ENCODE data around the gene IL23R. TPM values are rescaled to one million over a fixed set of nuclear protein-coding genes. Genes with fewer than 3 reads are reported as not detected.

The IL23R gene
- total RNA-seq, 4 donors from 2014 or later: not detected

GRCh38 chr1:67126111-67126746, 40.0 kb upstream of the IL23R start:
- Histone ChIP-seq H3K36me3 (no peaks in the 10 kb centered on the region), H3K4me3 (replicated peaks in 1 of 3) (no peak overlapping the region), H3K4me1 (no peaks in the 10 kb centered on the region), H3K9me3 (no peaks in the 10 kb centered on the region), H3K27ac (no peak overlapping the region), H3K27me3 (no peaks in the 10 kb centered on the region)
- 74% methylated on average over 5 of the region's 5 CpGs for WGBS, 2 donors
- intact Hi-C loops (cut with DNase I): no loop called here
- no peak for TF ChIP-seq POLR2A (IDR thresholded peaks at IDR 0.05)
- TF ChIP-seq, protein P1, sequence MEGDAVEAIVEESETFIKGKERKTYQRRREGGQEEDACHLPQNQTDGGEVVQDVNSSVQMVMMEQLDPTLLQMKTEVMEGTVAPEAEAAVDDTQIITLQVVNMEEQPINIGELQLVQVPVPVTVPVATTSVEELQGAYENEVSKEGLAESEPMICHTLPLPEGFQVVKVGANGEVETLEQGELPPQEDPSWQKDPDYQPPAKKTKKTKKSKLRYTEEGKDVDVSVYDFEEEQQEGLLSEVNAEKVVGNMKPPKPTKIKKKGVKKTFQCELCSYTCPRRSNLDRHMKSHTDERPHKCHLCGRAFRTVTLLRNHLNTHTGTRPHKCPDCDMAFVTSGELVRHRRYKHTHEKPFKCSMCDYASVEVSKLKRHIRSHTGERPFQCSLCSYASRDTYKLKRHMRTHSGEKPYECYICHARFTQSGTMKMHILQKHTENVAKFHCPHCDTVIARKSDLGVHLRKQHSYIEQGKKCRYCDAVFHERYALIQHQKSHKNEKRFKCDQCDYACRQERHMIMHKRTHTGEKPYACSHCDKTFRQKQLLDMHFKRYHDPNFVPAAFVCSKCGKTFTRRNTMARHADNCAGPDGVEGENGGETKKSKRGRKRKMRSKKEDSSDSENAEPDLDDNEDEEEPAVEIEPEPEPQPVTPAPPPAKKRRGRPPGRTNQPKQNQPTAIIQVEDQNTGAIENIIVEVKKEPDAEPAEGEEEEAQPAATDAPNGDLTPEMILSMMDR (IDR thresholded peaks at IDR 0.05): no peak
- DNase-seq: no peak

DNA sequence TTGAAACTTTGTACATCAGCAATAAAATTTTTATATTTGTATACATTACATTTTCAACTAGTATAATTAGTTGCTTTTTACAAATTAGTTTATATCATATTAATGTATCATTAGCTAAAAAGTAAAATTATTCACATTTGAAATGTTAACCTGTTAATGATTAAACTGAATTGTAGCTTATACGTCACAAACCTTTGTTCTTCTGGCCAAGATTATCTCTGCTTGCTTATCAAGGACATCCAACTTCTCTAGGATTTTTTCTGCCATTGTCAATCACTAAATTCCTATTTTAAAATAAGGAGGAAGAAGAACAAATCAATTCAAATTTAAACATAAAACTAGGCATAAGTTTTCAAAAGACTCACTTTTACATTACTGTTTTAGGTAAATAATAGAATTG, 39.3 kb upstream of the IL23R start:
- Histone ChIP-seq H3K9me3 (no peaks in the 10 kb centered on the region), H3K4me1 (no peaks in the 10 kb centered on the region), H3K36me3 (no peaks in the 10 kb centered on the region), H3K4me3 (replicated peaks in 1 of 3) (no peak overlapping the region), H3K27ac (no peak overlapping the region), H3K27me3 (no peaks in the 10 kb centered on the region)
- intact Hi-C loops (cut with DNase I): no loop called here
- no peak for DNase-seq
- TF ChIP-seq POLR2A (IDR thresholded peaks at IDR 0.05): no peak
- TF ChIP-seq, protein P1 (IDR thresholded peaks at IDR 0.05): no peak
- 91 to 95% methylated on average over 1 of the region's 1 CpG for WGBS, 2 donors

- TF ChIP-seq, protein P1 (IDR thresholded peaks at IDR 0.05): no peak
- TF ChIP-seq POLR2A (IDR thresholded peaks at IDR 0.05): no peak
- DNase-seq: no peak
- H3K27ac ChIP-seq: no peak overlapping the region
- 59 to 62% methylated on average over 2 of the region's 2 CpGs for WGBS, 2 donors
- peaks cover 5 to 6% of the 10 kb centered on the region in 2 donors for H3K4me1 ChIP-seq
- intact Hi-C loops (cut with DNase I): no loop called here
- H3K36me3 ChIP-seq: no peaks in the 10 kb centered on the region
- H3K4me3 ChIP-seq (replicated peaks in 1 of 3): no peak overlapping the region
- no peaks in the 10 kb centered on the region for H3K27me3 ChIP-seq
- no peaks in the 10 kb centered on the region for H3K9me3 ChIP-seq
Observed at GRCh38 chr1:67130673-67131072, 35.6 kb upstream of the IL23R start.

DNA sequence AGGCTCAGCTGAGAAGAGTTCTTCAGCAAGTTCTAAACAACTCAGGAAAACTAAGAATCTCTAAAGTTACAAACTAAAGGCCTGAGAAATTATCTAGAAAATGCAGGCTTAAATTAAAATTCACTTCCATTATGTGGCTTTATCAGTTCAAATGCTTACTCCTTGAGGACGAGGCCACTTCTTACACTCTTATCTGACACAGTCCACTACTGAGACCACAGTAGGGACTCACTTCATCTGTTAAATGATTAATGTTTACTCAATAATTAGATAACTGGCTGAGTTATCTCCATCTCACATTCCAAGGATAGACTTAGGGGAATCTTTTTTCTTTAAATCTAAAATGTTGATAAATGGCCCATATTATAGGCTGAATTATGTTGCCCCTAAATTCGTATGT, 33.1 kb upstream of the IL23R start:
- DNase-seq: no peak
- H3K4me1 ChIP-seq: peaks cover 5 to 6% of the 10 kb centered on the region in 2 donors
- no peak overlapping the region for H3K4me3 ChIP-seq (replicated peaks in 1 of 3)
- intact Hi-C loops (cut with DNase I): no loop called here
- 91 to 92% methylated on average over 2 of the region's 2 CpGs for WGBS, 2 donors
- H3K27me3 ChIP-seq: no peaks in the 10 kb centered on the region
- H3K9me3 ChIP-seq: no peaks in the 10 kb centered on the region
- H3K36me3 ChIP-seq: no peaks in the 10 kb centered on the region
- TF ChIP-seq, protein P1 (IDR thresholded peaks at IDR 0.05): no peak
- no peak for TF ChIP-seq POLR2A (IDR thresholded peaks at IDR 0.05)
- H3K27ac ChIP-seq: no peak overlapping the region

GRCh38 chr1:67134695-67135094, 31.6 kb upstream of the IL23R start, which contains the start of gene C1orf141:
C1orf141 (minus strand) TSS chr1:67134970; CDS start chr1:67127240, 7,730 bp downstream.
- DNase-seq: peak; percentile 30 to 37
- H3K27me3 ChIP-seq: no peaks in the 10 kb centered on the region
- no peak within 1 kb of the TSS for H3K4me3 ChIP-seq (replicated peaks in 1 of 3)
- H3K36me3 ChIP-seq: no peaks in the 10 kb centered on the region
- no peak within 1 kb of the TSS for H3K27ac ChIP-seq
- H3K4me1 ChIP-seq: peaks cover 5 to 6% of the 10 kb centered on the region in 2 donors
- intact Hi-C loops (cut with DNase I): no loop called here
- no peak for TF ChIP-seq POLR2A (IDR thresholded peaks at IDR 0.05)
- no peaks in the 10 kb centered on the region for H3K9me3 ChIP-seq
- WGBS, 2 donors: 12 to 21% methylated on average over 28 of the region's 28 CpGs
